ENCODE results near the gene ABCC4.
"Not testable (repeated sequence)": the region's sequence is repeated elsewhere in the genome, so short reads cannot be mapped to it uniquely, and the experiment has no call there.

ABCC4 gene

DNA sequence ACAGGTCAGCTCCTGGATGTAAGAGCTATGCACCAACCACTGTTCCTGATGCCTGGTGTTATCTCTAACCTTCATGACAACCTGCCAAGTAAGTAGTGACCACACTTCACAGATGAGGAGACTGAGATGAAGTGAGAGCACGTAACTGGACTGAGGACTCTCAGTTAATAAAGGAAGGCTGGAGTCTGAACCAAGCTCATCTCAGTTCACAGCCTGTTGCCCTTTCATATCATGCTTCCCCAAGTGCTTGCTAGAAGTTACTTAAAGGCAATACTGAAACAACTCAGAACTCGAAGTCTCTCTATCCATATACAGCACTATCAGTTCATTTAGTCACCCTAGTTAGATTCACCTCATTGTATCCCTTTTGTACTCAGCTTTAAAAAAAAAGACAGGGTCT is 119.7 kb downstream of the ABCC4 start:
- Histone ChIP-seq H3K4me1 (peaks cover 0 to 9% (median 0%) of the 10 kb centered on the region in 4 donors), H3K36me3 (no peaks in the 10 kb centered on the region), H3K4me3 (no peak overlapping the region), H3K9me3 (no peaks in the 10 kb centered on the region), H3K27ac (no peak overlapping the region), H3K27me3 (no peaks in the 10 kb centered on the region)
- no peak for DNase-seq
- TF ChIP-seq, protein P1, sequence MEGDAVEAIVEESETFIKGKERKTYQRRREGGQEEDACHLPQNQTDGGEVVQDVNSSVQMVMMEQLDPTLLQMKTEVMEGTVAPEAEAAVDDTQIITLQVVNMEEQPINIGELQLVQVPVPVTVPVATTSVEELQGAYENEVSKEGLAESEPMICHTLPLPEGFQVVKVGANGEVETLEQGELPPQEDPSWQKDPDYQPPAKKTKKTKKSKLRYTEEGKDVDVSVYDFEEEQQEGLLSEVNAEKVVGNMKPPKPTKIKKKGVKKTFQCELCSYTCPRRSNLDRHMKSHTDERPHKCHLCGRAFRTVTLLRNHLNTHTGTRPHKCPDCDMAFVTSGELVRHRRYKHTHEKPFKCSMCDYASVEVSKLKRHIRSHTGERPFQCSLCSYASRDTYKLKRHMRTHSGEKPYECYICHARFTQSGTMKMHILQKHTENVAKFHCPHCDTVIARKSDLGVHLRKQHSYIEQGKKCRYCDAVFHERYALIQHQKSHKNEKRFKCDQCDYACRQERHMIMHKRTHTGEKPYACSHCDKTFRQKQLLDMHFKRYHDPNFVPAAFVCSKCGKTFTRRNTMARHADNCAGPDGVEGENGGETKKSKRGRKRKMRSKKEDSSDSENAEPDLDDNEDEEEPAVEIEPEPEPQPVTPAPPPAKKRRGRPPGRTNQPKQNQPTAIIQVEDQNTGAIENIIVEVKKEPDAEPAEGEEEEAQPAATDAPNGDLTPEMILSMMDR (IDR thresholded peaks at IDR 0.05): no peak
- intact Hi-C loops (cut with DNase I; ENCODE audit: low total_unique reads): no loop called here

DNA sequence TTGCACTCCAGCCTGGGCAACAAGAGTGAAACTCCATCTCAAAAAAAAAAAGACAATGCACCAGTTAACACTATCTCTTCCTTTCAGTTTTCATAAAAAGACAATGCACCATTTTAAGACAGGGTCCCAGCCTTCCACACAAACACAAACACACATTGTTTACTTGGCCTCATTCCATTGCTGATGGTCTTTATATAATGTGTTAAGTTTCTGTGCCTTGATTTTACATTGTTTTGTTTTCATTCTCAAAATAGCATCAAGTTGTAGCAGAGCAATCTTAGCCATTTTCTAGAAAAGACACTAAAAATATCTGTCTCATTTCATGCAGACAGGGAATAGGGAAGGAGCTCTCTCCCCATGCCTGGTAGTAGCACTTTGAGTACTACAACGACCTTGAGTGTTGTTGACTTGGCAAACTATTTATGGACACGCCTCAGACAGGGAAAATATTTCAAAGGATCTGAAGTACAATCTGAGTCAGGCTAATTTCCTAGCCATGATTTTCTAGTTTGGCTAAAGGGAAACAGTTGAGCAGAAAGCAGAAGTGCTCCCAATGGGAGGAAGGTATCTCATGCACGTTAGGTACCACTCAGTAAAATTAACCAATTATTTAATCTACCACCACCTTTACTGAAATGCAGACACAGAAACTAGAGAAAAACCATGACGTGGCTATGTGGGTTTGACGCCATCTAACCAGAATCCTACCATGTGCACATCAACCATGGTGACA is 120.6 kb downstream of the ABCC4 start:
- DNase-seq: no peak
- Histone ChIP-seq H3K4me3 (no peak overlapping the region), H3K4me1 (peaks cover 0 to 9% (median 0%) of the 10 kb centered on the region in 4 donors), H3K27me3 (no peaks in the 10 kb centered on the region), H3K36me3 (no peaks in the 10 kb centered on the region), H3K27ac (no peak overlapping the region), H3K9me3 (no peaks in the 10 kb centered on the region)
- intact Hi-C loops (cut with DNase I; ENCODE audit: low total_unique reads): no loop called here
- TF ChIP-seq, protein P1 (IDR thresholded peaks at IDR 0.05): no peak

DNA sequence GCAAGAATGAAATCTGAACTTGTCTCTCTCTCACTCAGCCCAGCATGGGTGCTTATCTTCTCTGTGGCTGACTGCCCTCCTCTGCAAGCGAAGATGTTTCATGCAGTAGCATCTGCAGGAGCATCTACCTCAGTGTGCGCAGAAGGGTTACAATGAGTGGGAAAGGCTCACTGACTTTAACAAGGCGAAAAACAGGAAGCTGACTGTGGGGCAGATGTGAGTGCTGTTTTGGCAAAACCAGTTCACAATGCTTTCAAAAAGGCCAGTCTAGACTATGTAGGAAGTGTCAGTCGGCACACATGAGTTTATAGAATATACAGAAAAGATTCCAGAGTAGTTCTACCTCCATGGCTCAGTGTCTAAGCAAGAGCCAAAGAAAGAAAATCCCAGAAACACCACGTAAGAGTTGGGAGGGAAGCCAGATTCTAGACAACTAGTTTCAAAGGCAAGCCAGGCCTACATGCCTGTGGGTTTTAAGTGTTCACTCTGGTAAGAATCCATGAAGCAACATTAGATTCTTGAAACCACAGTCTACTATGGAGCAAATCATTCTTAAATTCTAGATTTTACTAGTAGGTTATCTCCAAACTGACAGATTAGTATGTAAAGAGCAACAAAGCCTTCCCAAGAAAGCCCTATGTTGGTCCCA is 124.5 kb downstream of the ABCC4 start:
- H3K36me3 ChIP-seq: no peaks in the 10 kb centered on the region
- H3K9me3 ChIP-seq: no peaks in the 10 kb centered on the region
- TF ChIP-seq, protein P1 (IDR thresholded peaks at IDR 0.05): no peak
- H3K4me1 ChIP-seq: peaks cover 0 to 9% (median 0%) of the 10 kb centered on the region in 4 donors
- H3K27ac ChIP-seq: no peak overlapping the region
- no peak for DNase-seq
- no peak overlapping the region for H3K4me3 ChIP-seq
- H3K27me3 ChIP-seq: no peaks in the 10 kb centered on the region
- intact Hi-C loops (cut with DNase I; ENCODE audit: low total_unique reads): no loop called here

DNA sequence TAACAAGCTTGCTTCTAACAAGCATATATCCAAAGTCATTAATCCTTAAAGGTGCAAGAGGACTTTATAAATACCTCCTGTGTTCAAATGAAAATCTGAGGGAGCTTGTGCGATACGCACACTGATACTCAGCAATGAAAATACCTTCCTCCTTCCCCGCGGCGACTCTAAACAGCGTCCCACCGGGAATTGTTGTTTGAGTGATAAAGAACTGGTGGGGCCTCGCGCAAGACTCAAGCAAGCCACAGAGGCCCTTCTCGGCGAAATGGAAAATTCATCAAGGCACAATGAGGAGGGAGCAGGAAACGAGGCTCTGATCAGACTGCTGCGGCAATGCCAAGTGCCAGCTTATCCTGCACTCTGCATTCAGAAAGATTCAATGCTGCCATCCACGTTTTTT is 126.7 kb downstream of the ABCC4 start:
- intact Hi-C loops (cut with DNase I; ENCODE audit: low total_unique reads): no loop called here
- TF ChIP-seq, protein P1 (IDR thresholded peaks at IDR 0.05): no peak
- Histone ChIP-seq H3K4me1 (no peaks in the 10 kb centered on the region), H3K9me3 (no peaks in the 10 kb centered on the region), H3K27me3 (no peaks in the 10 kb centered on the region), H3K27ac (no peak overlapping the region), H3K4me3 (no peak overlapping the region), H3K36me3 (no peaks in the 10 kb centered on the region)
- DNase-seq: no peak

DNA sequence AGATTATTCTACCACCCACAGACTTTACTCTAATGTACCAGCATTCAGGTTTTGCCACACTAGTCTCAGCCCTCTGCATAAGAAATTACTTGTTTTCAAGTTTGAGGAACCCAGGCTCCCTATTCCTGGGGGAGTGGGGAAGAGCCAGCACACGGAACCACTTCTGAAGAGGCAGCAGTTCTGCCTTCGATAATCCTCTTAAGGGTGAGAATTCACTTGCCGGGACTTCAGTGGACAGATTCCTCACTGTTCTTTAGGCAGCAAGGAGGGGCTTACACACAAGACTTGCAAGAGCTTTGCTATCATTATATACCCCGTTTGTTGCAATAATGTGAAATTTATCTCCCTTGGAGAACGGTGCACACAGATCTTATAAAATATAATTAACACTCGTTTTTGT is 133.1 kb downstream of the ABCC4 start:
- peaks cover 0 to 15% (median 0%) of the 10 kb centered on the region in 3 donors for H3K36me3 ChIP-seq
- intact Hi-C loops (cut with DNase I; ENCODE audit: low total_unique reads): no loop called here
- no peak overlapping the region for H3K27ac ChIP-seq
- TF ChIP-seq, protein P1 (IDR thresholded peaks at IDR 0.05): no peak
- no peak for DNase-seq
- no peaks in the 10 kb centered on the region for H3K27me3 ChIP-seq
- H3K4me1 ChIP-seq: no peaks in the 10 kb centered on the region
- H3K4me3 ChIP-seq: no peak overlapping the region
- H3K9me3 ChIP-seq: no peaks in the 10 kb centered on the region

DNA sequence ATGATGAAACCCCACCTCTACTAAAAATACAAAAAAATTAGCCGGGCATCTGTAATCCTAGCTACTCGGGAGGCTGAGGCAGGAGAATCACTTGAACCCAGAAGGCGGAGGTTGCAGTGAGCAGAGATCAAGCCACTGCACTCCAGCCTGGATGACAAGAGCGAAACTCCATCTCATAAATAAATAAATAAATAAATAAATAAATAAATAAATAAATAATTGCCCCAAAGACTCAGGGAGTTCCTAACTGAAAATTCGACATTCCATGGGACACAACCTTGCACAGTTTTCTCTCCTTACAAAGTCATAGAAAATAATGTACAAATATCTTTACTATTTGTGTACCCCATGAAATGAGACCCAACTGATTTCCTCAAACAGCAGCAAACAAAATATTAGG is 134.2 kb downstream of the ABCC4 start:
- not testable (repeated sequence) for DNase-seq
- H3K36me3 ChIP-seq: peaks cover 0 to 15% (median 0%) of the 10 kb centered on the region in 3 donors

More for the DNA sequence above, 134.2 kb downstream of the ABCC4 start:
- H3K9me3 ChIP-seq; H3K4me3 ChIP-seq; intact Hi-C loops (cut with DNase I; ENCODE audit: low total_unique reads); H3K4me1 ChIP-seq; H3K27ac ChIP-seq; H3K27me3 ChIP-seq: not testable (repeated sequence)

All from tibial artery (tissue), 4 donors.